Smooth muscle cell (in vitro differentiated cells): ENCODE measurements around the gene MAEA. TPM values are rescaled to one million over a fixed set of nuclear protein-coding genes. Genes with fewer than 3 reads are reported as not detected.

Experiments used
- DNase-seq: peaks from one replicate; lab custom pipeline; 2025; ENCODE audit not compliant: unreplicated experiment; lab: John Stamatoyannopoulos, UW
- H2AFZ ChIP-seq: fragments of 200-600 bp; sonication (generic); 2 replicates; pipeline ENCODE4 v1.6.0; 2016; ENCODE audit warnings: antibody characterized with exemption, low read depth, mild to moderate bottlenecking
- H3F3A ChIP-seq: fragments of 200-600 bp; sonication (generic); 2 replicates; pipeline ENCODE4 v1.6.0; 2017; ENCODE audit warnings: antibody characterized with exemption, low read depth
- H3K27ac ChIP-seq: fragments of 200-600 bp; sonication (generic); 2 replicates; pipeline ENCODE4 v1.5.1; 2016; ENCODE audit warnings: low read depth, mild to moderate bottlenecking
- H3K27me3 ChIP-seq: fragments of 200-600 bp; sonication (generic); 2 replicates; pipeline ENCODE4 v1.6.1; 2016; ENCODE audit warnings: low read depth, mild to moderate bottlenecking
- H3K36me3 ChIP-seq: fragments of 200-600 bp; sonication (generic); 2 replicates; pipeline ENCODE4 v1.5.1; 2016; ENCODE audit warnings: low read depth
- H3K4me1 ChIP-seq: fragments of 200-600 bp; sonication (generic); 2 replicates; pipeline ENCODE4 v1.5.1; 2016; ENCODE audit warnings: low read depth
- H3K4me2 ChIP-seq: fragments of 200-600 bp; sonication (generic); 2 replicates; pipeline ENCODE4 v1.6.0; 2016; ENCODE audit warnings: mild to moderate bottlenecking
- H3K4me3 ChIP-seq: fragments of 200-600 bp; sonication (generic); 2 replicates; pipeline ENCODE4 v1.5.1; 2016; ENCODE audit warnings: mild to moderate bottlenecking
- H3K79me2 ChIP-seq: fragments of 200-600 bp; sonication (generic); 2 replicates; pipeline ENCODE4 v1.6.0; 2016; ENCODE audit warnings: low read depth, mild to moderate bottlenecking
- H3K9ac ChIP-seq: fragments of 200-600 bp; sonication (generic); 2 replicates; pipeline ENCODE4 v1.6.0; 2016; ENCODE audit warnings: low read depth
- H3K9me3 ChIP-seq: fragments of 200-600 bp; sonication (generic); replicated peaks from 2 replicates; pipeline ENCODE4 v1.5.1; 2016; ENCODE audit warnings: low read depth
- H4K20me1 ChIP-seq: fragments of 200-600 bp; sonication (generic); 2 replicates; pipeline ENCODE4 v1.6.0; 2016; ENCODE audit warnings: low read depth
- CTCF ChIP-seq: fragments of 200-600 bp; sonication (generic); IDR thresholded peaks from 2 replicates; pipeline ENCODE4 v1.5.1; 2017; ENCODE audit warnings: borderline replicate concordance, mild to moderate bottlenecking, antibody characterized with exemption; ENCODE audit not compliant: insufficient read depth, poor library complexity, severe bottlenecking
- WGBS: methylation state at CpG from one replicate; pipeline ENCODE4 v1.1.7; 2016; ENCODE audit warnings: low lambda C conversion rate; 5-methylcytosine and 5-hydroxymethylcytosine counted together
- polyA plus RNA-seq: library from polyadenylated mRNA; unstranded; fragments of >200 nt; fragmentation: Nextera tagmentation; extraction: Ambion mirVana; gene quantifications from 2 replicates; pipeline ENCODE4 v1.2.1, GENCODE V29; 2016
- total RNA-seq: library from RNA; depleted of rRNA; stranded (reverse); fragments of >200 nt; gene quantifications from 2 replicates; pipeline ENCODE4 v1.2.3, GENCODE V29; 2014

The MAEA gene
- total and polyA plus RNA-seq, 2 experiments from 2014 or later: 48.0 to 48.2 TPM

GRCh38 chr4:1243451-1244080, 46.1 kb upstream of the MAEA start:
- Histone ChIP-seq H3K27ac (no peak overlapping the region), H3K4me3 (no peak overlapping the region), H3K79me2 (peaks cover 81% of the 10 kb centered on the region), H3F3A (no peaks in the 10 kb centered on the region), H3K9me3 (no peaks in the 10 kb centered on the region), H3K4me1 (peaks cover 14% of the 10 kb centered on the region), H4K20me1 (peaks cover 85% of the 10 kb centered on the region), H3K9ac (no peak overlapping the region), H3K27me3 (no peaks in the 10 kb centered on the region), H2AFZ (no peak overlapping the region), H3K36me3 (no peaks in the 10 kb centered on the region), H3K4me2 (no peak overlapping the region)
- WGBS: 95% methylated on average over 15 of the region's 15 CpGs
- no peak for DNase-seq
- TF ChIP-seq CTCF: no peak

GRCh38 chr4:1244081-1244977, 45.4 kb upstream of the MAEA start:
- H2AFZ ChIP-seq: no peak overlapping the region
- H3K4me2 ChIP-seq: no peak overlapping the region
- WGBS: 95% methylated on average over 25 of the region's 33 CpGs
- no peaks in the 10 kb centered on the region for H3K36me3 ChIP-seq
- peaks cover 14% of the 10 kb centered on the region for H3K4me1 ChIP-seq
- H4K20me1 ChIP-seq: peaks cover 78% of the 10 kb centered on the region
- no peak for DNase-seq
- H3K9me3 ChIP-seq: no peaks in the 10 kb centered on the region
- no peaks in the 10 kb centered on the region for H3K27me3 ChIP-seq
- H3K4me3 ChIP-seq: no peak overlapping the region
- H3K27ac ChIP-seq: no peak overlapping the region
- no peak for TF ChIP-seq CTCF
- no peaks in the 10 kb centered on the region for H3F3A ChIP-seq
- H3K79me2 ChIP-seq: peaks cover 81% of the 10 kb centered on the region
- no peak overlapping the region for H3K9ac ChIP-seq

GRCh38 chr4:1244978-1245471, 44.7 kb upstream of the MAEA start:
- H3K36me3 ChIP-seq: no peaks in the 10 kb centered on the region
- no peak overlapping the region for H3K4me2 ChIP-seq
- no peak for TF ChIP-seq CTCF
- H3K27me3 ChIP-seq: no peaks in the 10 kb centered on the region
- H3K9ac ChIP-seq: no peak overlapping the region
- H4K20me1 ChIP-seq: peaks cover 71% of the 10 kb centered on the region
- no peak overlapping the region for H3K27ac ChIP-seq
- H3K79me2 ChIP-seq: peaks cover 76% of the 10 kb centered on the region
- no peak overlapping the region for H3K4me3 ChIP-seq
- 96% methylated on average over 19 of the region's 19 CpGs for WGBS
- H3K4me1 ChIP-seq: peaks cover 17% of the 10 kb centered on the region
- H3F3A ChIP-seq: no peaks in the 10 kb centered on the region
- no peak for DNase-seq
- H3K9me3 ChIP-seq: no peaks in the 10 kb centered on the region
- no peak overlapping the region for H2AFZ ChIP-seq
